ENCODE data around the gene CAMK2D. TPM values are rescaled to one million over a fixed set of nuclear protein-coding genes. Genes with fewer than 3 reads are reported as not detected.

Gene CAMK2D
- total RNA-seq, 1 experiment from 2014 or later: 9.0 TPM

GRCh38 chr4:113603911-113604310 is 157.6 kb downstream of the CAMK2D start:
- H3K27me3 ChIP-seq (ENCODE audit: insufficient read depth, low read length): no peaks in the 10 kb centered on the region
- Mint-ChIP-seq H3K36me3 (ENCODE audit: insufficient read depth in 1 of 3, low read depth in 3 of 3) (peaks cover 0 to 4% (median 0%) of the 10 kb centered on the region in 3 experiments; a peak in 1 of 7 replicates), H3K27ac (no peak overlapping the region), H3K9me3 (no peaks in the 10 kb centered on the region; a peak in 2 of 5 replicates), H3K4me3 (no peak overlapping the region), H3K4me1 (peaks cover 3 to 5% of the 10 kb centered on the region in 2 experiments; a peak in 2 of 4 replicates), H3K27me3 (ENCODE audit: low read depth) (no peaks in the 10 kb centered on the region)
- H3K23me2 ChIP-seq (ENCODE audit: insufficient read length, low read depth, low read length, poor library complexity, severe bottlenecking): no peaks in the 10 kb centered on the region
- H3K9ac ChIP-seq (ENCODE audit: extremely low read depth, insufficient read length, low read length): no peak overlapping the region
- no peaks in the 10 kb centered on the region for H3K79me1 ChIP-seq (ENCODE audit: insufficient read depth, low read depth, low read length, poor library complexity, severe bottlenecking)
- DNase-seq: no peak
- WGBS (ENCODE audit: extremely low coverage, insufficient read length, low lambda C conversion rate): no CpG with 5 or more reads among the region's 1 CpG
- H3K18ac ChIP-seq (ENCODE audit: insufficient read length, low read depth, low read length): no peak overlapping the region
- H3K23ac ChIP-seq (ENCODE audit: insufficient read length, low read depth, low read length): no peak overlapping the region
- H3K4me1 ChIP-seq (ENCODE audit: insufficient read depth, low read length): no peaks in the 10 kb centered on the region
- no peaks in the 10 kb centered on the region for H4K20me1 ChIP-seq (ENCODE audit: control insufficient read depth, insufficient read depth, insufficient read length)
- no peak overlapping the region for H3T11ph ChIP-seq (ENCODE audit: low read length)
- H3K4me2 ChIP-seq (ENCODE audit: insufficient read depth, insufficient read length, low read length): no peak overlapping the region
- H2BK5ac ChIP-seq (ENCODE audit: insufficient read length, low read length): no peak overlapping the region
- no peak overlapping the region for H2AFZ ChIP-seq (ENCODE audit: low read length)
- H3K79me2 ChIP-seq (ENCODE audit: insufficient read depth, low read length): no peaks in the 10 kb centered on the region
- TF ChIP-seq, protein P1, sequence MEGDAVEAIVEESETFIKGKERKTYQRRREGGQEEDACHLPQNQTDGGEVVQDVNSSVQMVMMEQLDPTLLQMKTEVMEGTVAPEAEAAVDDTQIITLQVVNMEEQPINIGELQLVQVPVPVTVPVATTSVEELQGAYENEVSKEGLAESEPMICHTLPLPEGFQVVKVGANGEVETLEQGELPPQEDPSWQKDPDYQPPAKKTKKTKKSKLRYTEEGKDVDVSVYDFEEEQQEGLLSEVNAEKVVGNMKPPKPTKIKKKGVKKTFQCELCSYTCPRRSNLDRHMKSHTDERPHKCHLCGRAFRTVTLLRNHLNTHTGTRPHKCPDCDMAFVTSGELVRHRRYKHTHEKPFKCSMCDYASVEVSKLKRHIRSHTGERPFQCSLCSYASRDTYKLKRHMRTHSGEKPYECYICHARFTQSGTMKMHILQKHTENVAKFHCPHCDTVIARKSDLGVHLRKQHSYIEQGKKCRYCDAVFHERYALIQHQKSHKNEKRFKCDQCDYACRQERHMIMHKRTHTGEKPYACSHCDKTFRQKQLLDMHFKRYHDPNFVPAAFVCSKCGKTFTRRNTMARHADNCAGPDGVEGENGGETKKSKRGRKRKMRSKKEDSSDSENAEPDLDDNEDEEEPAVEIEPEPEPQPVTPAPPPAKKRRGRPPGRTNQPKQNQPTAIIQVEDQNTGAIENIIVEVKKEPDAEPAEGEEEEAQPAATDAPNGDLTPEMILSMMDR (conservative IDR thresholded peaks at IDR 0.05): no peak
- no peak overlapping the region for H4K8ac ChIP-seq (replicated peaks; ENCODE audit: insufficient read length, low read depth, low read length)
- H2BK15ac ChIP-seq (ENCODE audit: low read depth, low read length): no peak overlapping the region
- H4K5ac ChIP-seq (ENCODE audit: insufficient read length, low read depth, low read length): no peak overlapping the region
- no peak overlapping the region for H4K91ac ChIP-seq (ENCODE audit: insufficient read length, low read depth, low read length)
- H3K14ac ChIP-seq (ENCODE audit: insufficient read depth, low read length): no peak overlapping the region
- no peak overlapping the region for H2AK5ac ChIP-seq (ENCODE audit: insufficient read length, low read length)
- H2BK12ac ChIP-seq (ENCODE audit: insufficient read length, low read depth, low read length): no peak overlapping the region
- H3K56ac ChIP-seq (ENCODE audit: insufficient read length, low read depth, low read length): no peak overlapping the region
- H3K27ac ChIP-seq (ENCODE audit: insufficient read length, low read depth, low read length): no peak overlapping the region
- no peak overlapping the region for H2BK120ac ChIP-seq (ENCODE audit: low read depth, low read length, poor library complexity, severe bottlenecking)
- no peak overlapping the region for H3K4ac ChIP-seq (ENCODE audit: low read depth, low read length)
- H2BK20ac ChIP-seq (ENCODE audit: low read depth, low read length, poor library complexity, severe bottlenecking): no peak overlapping the region
- H3K9me3 ChIP-seq (ENCODE audit: control insufficient read depth, low read depth, low read length): no peaks in the 10 kb centered on the region
